Activated T-cell treated with anti-CD3 and anti-CD28 coated beads for 4 hours (primary cell): ENCODE data around the gene CLASP1.
"Not testable (repeated sequence)": the region's sequence is repeated elsewhere in the genome, so short reads cannot be mapped to it uniquely, and the experiment has no call there.

Experiments used
- DNase-seq: peaks from one replicate; pipeline ENCODE4 v3.0.0-alpha.2; 2020

CLASP1 gene

DNA sequence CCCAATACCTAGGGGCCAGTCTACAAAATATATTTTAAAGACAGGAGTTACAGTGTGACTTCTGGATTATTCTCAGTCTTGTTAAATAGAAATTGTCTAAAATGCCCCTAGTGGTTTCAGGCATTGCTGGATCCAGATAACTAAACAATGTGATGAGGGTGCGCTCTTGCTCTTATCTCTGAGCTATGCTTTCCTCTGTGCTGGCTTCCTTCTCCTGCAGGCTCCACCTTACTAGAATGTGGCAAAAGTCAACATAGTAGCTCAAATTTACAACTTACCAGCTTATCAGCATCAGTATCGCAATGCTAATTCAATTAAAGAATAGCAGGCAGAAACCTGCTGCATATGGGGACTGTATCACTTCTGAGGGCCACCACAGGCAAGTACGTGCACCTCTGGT, 179.9 kb downstream of the CLASP1 start:
- DNase-seq: no peak

DNA sequence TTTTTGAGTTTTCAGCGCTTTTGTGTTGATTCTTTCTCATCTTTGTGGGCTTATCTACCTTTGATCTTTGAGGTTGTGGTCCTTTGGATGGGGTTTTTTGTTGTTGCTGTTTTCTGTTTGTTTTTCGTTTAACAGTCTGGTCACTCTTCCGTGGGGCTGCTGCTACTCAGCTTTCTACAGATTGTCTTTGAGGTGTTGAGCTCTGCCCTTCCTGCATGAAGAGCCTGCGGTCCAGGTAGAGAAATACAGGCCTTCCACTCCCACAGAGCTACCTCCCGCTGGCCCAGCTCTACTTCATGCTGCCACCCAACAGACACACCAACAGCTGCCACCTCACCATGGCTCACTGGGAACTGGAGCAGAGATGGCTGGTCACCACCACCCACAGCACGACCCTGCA, 180.3 kb downstream of the CLASP1 start:
- no peak for DNase-seq

DNA sequence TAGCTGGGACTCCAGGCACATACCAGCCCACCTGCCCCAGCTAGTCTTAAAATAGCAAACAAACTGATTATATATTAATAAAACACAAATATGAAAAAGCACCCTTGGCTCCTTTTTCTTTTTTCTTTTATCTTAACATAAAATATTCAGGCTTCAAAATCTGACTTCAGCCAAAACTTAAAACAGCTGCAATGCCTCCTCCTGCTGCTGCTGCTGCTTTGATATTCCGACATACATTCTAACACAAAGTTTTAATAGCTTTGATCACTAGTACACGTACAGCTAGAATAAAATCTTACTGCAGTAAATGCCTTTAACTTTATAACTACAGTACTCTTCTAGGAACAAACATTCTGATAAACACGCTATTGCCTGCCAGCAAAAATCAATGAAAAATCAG, 190.0 kb downstream of the CLASP1 start:
- no peak for DNase-seq

DNA sequence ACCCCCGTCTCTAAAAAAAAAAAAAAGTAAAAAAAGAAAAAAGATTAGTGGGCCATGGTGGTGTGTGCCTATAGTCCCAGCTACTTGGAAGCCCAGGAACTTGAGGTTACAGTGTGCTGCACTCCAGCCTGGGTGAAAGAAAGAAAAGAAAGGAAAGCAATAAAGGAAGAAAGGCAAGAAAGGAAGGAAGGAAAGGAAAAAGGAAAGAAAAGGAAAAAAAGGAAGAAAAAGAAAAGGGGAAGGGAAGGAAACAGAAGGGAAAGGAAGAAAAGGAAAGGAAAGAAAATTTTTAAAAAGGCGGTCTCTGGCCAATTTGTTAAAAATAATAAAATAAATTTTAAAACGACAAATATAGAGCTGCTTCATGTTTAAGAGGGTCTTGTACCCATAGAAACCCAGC, 192.9 kb downstream of the CLASP1 start:
- DNase-seq: no peak

DNA sequence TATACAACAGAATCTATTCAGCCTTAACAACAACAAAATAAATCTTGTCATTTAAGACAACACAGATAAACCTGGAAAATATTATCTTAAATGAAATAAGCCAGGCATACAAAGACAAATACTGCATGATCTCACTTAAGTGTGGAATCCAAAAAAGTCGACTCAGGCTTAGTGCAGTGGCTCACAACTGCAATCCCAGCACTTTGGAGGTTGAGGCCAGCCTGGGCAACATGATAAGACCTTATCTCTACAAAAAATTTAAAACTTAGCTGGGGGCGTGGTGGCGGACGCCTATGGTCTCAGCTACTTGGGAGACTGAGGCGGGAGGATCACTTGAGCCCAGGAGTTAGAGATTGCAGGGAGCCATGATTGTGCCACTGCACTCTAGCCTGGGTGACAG, 193.8 kb downstream of the CLASP1 start:
- no peak for DNase-seq

DNA sequence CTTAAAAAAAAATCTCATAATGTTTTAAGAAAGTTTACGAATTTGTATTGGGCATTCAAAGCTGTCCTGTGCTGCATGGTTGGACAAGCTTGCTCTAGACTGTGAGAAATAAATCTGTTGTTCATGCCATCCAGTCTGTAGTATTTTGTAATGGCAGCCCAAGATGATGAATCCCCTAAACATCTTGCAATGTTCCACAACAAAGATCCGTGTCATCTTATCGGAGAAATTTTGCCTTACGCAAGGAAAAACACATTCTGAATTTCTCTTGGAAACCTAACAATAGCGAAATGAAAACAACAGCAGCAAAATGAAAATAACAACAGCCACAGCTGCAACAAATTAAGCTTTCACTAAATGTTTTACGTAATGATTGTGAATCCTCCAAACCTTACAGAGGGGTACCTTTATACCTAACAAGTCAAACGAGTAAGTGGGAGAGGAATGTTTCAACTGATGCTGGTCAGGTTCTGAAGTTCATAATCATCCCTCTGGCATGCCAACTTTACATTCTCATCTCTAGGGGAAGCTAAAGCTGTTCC, 194.6 kb downstream of the CLASP1 start:
- DNase-seq: no peak

DNA sequence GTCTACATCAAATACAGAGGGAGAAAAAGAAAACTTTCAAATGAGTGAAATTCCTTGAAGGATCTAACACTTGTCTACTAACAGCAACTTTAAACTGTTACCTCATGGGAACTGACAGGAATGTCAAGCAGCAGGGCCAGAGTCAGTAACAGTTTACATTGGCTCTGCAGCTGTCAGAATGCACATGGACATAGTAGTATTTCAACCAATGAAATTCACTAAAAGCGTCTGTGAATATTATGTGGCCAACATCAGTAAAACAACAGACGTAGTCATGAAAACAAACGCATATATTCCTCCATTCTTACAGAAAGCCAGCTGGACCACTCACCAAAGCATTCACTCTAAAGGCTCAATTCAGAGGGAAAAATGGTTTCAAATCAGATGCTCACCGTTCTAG, 197.9 kb downstream of the CLASP1 start:
- DNase-seq: no peak

DNA sequence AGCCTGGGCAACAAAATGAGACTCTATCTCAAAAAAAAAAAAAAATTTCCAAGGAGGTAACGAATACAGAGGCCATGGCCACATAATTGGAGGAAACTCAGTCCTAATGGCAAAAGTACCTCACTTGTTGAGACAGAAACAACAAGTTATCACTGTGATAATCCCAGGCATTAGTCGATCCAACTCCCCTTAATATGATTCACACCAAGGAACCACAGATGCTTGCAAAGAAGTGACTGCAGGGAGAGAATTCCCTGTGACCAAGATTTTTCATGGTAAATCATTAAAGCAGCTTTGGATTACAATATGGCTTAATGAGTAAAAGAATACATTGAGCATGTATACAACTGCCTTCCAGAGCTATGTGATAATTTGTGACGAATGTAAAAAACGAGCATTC, 199.0 kb downstream of the CLASP1 start:
- no peak for DNase-seq

DNA sequence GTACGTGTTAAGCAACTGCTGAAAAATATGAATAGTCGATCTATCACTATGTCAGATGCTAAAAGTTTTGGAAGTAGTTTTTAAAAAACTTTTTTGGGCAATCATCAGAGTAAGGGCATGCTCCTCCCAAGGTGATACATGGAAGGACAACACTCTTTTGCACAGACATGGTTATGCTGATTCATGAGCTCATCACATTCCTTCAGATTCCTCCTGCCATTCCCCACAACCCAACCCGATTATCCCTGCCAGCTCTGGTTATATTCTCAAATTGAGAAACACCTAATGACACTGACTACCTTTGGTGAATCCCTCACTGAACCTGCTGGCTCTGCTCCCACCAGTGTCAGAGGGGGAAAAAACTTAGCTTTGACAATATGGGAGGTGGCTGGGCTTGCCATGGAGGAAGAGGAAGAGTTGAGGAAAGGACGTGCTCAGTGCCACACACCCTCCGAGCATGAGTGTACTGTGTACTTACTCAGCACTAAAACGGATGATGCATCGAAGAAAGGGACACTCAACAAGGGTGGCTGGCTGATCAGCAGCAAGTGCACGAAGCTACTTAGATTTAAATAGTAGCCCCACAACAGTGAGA, 202.5 kb downstream of the CLASP1 start:
- DNase-seq: no peak

DNA sequence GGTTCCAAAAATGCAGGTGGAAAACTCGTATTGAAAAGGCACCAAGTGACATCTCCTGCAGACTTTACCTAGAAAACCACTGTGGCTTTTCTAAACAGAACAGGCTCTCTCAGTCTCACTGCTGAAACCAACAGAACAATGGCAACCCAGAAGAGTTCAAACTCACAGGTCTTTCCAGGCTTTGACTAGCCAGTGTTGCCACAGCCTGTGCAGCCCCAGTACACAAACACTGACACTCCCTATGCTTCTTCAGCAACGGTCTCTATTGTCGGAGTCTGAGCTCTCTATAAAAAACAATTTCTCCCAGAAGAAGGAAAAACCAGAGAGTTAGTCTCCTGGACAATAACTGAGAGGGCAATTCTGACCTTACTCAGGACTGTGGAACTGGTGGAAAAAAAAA, 206.4 kb downstream of the CLASP1 start:
- no peak for DNase-seq

DNA sequence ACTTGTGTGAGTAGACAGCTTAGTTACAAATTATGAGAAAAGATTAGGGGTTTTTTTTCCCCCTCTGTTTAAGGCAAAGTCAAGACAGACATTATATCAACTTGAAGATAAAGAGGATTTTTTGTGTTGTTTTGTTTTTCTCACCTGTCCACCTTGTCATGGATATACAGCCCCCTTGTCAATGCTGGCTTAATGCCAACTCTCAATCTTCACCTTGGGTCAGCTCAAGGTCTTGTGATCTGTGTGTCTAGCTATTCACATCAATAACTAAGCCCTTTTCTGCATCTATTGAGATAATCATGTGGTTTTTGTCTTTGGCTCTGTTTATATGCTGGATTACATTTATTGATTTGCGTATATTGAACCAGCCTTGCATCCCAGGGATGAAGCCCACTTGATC, 211.0 kb downstream of the CLASP1 start:
- not testable (repeated sequence) for DNase-seq

DNA sequence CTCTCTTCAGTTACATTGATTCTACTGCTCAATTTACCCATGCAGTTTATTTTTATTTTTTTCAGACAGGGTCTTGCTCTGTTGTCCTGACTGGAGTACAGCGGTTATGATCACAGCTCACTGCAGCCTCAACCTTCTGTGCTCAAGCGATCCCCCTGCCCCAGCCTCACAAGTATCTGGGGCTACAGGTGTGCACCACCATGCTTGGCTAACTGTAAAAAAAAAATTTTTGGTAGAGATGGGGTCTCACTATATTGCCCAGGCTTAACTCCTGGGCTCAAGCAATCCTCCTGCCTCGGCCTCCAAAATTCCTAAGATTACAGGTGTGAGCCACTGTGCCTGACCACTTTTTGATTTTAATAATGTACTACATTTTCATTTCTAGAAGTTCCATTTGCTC, 212.3 kb downstream of the CLASP1 start:
- no peak for DNase-seq

DNA sequence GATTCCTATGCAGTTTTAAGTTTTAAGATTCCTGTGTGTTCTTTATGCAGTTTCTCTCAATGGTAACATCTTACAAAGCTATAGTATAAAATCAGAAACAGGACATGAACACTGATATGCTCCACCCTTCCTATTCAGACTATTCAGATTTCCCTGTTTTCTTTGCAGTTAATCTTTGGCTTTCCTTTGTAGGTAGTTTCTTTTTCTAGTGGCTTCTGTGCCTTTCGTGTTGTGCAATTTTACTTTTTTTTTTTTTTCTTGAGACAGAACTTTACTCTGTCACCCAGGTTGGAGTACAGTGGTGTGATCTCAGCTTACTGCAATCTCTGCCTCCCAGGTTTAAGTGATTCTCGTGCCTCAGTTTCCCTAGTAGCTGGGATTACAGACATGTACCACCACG, 213.5 kb downstream of the CLASP1 start:
- DNase-seq: no peak

DNA sequence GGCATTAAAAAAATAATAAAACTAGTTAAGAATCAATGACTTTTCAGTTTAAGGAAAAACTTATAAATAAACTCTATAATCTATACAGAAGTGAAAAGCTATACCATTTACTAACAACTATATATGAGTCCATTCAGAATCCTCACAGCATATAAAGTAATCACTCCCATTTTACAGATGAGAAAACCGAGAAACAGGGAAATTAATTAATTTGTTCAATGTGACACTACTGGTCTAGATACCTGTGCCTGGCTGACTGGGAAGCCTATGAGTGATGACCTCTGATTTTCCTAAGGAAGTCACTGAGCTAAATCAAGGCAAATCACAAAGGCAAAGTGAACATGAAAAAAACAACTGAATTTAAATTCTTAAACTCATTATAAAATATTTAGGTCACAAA, 218.0 kb downstream of the CLASP1 start:
- DNase-seq: no peak

DNA sequence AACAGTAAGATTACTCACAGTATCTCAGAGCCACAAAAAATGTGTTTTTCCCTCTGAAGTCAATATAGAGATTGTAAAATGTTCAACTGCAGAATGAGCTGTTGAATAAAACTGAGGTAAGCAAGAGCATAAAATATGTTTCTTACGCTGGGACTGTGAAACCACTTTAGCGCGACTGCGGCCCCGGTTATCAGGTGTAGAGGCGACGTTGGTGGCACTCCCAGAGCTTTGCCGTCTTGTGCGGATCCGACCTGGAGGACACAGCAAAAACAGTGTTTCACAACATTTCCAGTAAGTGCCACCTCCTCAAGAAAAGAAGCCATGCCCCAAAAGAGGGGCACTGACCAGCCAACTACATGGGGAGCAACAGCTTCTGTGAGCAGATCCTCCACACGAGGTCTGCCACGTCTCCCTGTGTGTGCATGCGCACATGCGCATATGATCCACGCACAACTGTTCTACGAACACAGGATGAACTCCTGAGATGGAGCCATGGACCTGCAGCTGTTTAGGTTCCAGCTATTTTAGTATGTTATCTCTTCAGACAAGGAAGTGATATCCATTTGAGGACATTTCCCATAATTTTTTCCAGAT, 219.2 kb downstream of the CLASP1 start:
- no peak for DNase-seq

DNA sequence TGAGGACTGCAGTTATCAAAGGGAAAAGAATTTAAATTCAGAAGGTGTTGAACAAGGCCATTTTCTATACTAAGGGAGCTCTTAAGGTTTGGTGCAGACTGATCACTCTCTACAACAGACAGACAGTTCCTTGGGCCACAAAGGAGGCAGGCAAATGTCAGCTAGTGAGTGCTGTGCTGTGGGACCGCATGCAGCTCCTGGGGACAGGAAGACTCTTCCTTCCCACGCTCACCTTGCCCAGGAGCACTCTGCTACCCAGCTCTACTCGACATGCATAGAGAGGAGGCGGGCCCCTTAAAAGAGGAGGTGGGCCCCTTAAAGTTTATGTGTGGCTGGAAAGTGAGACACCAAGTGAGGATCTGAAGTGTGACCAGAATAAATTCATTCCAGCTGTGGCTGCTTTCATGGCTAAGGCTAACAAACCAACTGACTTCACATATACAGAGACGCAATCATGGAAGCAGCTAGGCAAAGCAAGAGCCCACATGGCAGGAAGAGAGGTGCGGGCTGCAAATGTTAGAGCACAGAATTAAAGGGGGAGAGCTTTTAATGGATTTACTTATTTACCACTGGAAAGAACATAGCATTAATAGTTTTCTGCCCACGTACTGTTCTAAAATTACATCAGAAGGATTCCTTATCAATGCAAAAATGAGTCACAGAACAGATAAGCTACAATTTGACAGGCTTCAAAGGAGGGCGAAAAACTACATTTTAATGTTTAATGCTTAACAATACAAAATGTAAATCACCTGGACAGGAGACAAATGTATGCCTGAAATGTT, 220.0 kb downstream of the CLASP1 start:
- DNase-seq: no peak

DNA sequence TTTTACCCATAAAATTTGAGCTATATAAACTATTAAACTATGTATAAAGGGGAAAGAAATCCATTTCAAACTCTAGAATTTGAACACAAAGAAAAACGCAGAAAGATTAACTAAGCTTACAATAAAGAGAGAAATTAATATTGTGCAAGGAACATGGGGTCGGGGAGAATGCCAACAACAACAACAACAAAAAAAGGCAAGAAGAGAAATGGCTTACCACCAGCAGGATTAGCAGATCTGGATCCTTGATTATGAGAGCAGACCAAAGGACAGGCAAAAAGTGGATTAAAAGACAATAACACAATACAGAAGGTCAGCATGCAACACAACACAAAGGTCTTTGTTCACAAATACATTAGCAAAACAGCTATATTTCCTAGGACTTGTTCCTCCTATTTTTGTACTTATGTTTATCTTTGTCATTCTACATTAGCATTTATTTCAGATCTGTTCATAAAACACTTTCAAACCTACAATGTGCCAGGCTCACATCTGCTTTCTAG, 222.0 kb downstream of the CLASP1 start:
- DNase-seq: no peak

DNA sequence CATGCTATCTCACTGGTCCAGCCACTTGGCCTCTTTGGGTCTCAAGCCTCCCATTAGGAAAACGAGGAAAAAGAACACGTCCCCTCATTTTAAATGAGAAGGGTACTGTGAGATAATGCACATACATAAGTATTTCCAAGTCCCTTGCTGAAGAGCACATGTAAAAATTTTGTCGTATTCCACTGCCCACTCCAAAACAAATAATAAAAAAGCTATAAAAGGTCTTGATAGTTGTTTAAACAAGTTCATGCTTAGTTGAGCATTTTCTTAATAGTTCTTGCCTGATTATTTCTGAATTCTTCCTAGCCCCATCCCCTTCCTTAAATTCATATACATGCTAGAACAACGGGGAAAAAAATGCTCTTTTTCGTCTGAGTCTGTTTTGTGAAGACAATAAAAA, 228.8 kb downstream of the CLASP1 start:
- DNase-seq: no peak

DNA sequence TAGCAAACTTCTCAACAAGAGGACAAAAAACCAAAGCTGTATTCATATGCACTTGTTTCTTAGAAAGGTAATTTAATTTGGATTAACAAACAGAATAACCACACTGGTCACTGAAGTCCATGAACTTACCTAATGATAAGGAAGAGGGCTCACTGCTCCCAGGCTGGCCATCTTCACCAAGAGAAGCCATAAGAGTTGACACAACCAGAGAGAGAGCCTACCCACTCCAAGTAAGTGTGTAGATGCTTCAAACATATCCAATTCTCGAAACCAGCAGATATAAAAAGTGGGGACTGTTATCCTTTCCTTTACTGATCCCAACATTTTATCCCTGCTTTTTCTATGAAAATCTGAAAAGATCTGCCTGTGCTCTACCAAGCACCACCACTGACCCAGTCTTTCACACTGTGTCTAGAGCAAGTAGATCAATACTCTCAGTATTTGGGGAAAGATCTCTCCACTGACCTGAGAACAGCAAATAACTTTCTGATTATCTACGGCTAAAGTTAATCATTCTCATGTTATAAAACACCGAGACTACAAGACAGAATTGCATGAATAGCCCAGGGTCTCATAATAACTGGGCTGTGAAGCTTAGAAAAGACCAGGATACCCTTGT, 230.1 kb downstream of the CLASP1 start:
- DNase-seq: no peak

DNA sequence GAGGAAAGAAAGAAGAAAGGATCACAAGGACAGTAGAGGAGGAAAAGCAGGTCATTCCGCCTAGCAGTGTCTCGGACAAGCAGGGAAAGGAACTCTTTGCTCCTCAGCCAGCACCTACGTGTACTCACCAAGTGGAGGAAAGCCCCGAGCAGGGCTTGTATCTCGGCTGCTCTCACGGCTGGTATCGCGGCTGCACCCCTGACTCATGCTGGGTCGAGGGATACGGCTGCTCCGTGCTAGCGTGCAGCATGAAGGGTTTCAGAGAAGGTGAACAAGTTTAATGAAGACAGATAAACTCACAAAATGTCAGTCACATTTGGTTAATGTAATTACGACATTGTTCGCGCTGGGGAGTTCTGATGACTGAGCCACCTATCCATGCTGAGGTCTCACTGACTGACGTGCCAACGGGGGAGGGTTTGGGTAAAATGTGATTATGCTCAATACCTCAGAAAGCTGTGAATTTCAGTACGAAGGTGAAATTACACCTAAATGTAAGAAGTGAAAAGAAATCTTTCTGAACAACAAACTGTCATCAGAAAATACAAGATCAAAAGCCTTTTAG, 230.7 kb downstream of the CLASP1 start:
- DNase-seq: no peak

DNA sequence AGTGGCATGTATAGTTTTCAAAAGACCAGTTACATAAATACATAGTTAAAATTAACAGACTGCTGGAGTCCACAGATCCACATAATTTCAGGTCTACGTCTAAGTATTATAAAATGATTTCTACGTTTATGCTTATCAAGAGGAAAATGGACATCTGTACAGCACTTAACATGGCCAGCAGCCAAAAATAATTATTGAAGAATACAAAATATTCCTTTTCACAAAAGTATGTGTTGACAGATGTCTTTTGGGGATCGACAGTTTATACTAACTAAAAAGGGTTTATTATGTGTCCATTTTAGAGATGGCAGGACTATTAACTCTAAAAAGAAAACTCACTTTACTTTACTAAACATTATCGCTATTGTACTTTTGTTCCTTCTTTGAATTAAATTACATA, 231.4 kb downstream of the CLASP1 start:
- no peak for DNase-seq

DNA sequence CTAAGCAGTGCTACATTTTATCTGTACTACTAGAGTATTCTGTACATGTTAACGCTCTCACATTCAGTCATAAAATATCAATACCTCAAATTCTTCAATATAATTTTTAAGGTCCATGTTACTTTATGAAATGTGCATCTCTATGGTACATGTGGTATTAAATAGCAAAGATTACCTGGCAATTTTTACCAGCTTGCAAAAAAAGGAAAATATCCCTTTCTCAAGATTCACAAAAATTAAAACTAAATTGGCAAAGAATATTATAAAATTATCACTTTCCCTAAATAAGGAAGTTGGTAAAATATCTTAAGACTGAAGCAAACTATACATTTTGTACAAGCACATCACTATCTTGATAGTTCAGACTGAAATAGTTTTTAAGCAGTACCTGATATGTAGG, 233.5 kb downstream of the CLASP1 start:
- no peak for DNase-seq

DNA sequence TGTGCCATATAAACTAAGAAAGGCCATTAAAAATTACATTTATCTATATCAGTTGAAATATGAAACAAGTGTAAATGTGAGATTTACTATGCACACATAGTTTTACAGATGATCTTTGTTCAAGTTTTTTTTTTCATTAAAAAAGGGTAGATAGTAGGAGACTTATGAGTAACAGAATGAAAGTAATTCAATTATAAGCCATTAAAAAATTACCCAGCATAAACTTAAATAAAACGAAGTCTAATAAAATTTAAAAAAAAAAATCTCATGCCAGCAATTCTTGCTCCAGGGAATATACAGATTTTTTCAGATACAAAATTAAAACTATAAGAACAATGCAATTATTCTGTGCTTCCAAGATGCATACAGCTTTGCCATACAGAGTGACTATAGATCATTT, 236.9 kb downstream of the CLASP1 start:
- DNase-seq: no peak
